ENCODE data around the gene GRK4. TPM values are rescaled to one million over a fixed set of nuclear protein-coding genes. Genes with fewer than 3 reads are reported as not detected.

GRK4 gene
- total and polyA plus RNA-seq, 10 of the 15 experiments (the other 5 are each of a cell fraction or from before 2014, with no cell fraction given), result 1.1 to 4.0 (median 2.5) TPM

DNA sequence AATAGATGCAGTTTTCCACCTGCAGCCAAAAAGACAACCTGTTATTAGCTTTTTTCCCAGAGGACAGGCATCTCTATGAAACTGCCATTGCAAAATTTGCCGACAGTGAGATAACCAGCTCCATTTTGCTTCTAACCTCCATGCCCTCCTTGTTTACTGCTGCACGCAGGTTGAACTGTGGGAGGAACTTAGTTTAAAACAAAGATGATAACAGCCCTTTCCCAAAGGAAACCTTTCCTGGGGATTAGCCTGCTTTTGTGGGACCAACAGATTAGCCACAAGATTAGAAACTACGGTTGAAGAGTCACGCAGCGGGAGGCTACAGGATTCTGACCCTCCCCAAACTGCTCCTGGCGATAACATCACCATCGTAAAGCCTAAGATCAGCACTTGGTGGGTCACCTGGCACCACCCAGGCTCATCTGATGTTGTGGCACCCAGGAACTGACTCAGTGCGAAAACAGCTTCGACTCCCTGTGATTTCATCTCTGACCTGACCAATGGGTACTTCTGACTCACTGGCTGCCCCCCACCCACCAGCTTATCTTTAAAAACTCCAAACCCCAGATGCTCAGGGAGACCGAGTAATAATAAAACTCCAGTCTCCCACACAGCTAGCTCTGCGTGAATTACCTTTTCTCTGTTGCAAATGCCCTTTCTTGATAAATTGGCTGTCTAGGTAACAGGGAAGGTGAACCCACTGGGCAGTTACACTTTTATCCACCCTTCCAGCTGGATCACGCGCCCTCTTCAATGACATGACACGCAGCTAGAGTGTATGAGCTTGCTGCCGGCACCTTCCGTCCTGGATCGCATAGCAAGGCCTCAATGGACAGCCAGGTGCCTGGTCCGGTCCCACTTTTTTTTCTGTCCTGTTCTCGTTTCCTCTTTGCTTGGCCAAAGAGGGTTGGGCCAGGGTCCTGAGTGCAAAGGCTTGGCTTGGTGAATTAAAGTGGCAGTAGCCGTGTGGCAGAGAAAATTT, 27.3 kb upstream of the GRK4 start (continued):
- no peak for TF ChIP-seq YBX1 (IDR thresholded peaks at IDR 0.05)
- peak; percentile 59 for TF ChIP-seq RELA (IDR thresholded peaks at IDR 0.05; ENCODE audit: borderline replicate concordance, partially characterized antibody)
- 0 out of 2 replicates have a peak, but pooled peaks have one; percentile 10 for TF ChIP-seq MTA2 (IDR thresholded peaks at IDR 0.05; ENCODE audit: low read depth)
- TF ChIP-seq MEF2A (IDR thresholded peaks at IDR 0.05; ENCODE audit: insufficient read depth, low read depth, low read length), result no peak
- TF ChIP-seq ZNF24 (IDR thresholded peaks at IDR 0.05), result no peak
- TF ChIP-seq JUNB (IDR thresholded peaks at IDR 0.05), result peak; percentile 79
- TF ChIP-seq CREB1 (IDR thresholded peaks at IDR 0.05; ENCODE audit: low read depth), result no peak
- no peak for TF ChIP-seq MEF2B (IDR thresholded peaks at IDR 0.05; ENCODE audit: partially characterized antibody, poor library complexity, severe bottlenecking)
- TF ChIP-seq, protein P1, sequence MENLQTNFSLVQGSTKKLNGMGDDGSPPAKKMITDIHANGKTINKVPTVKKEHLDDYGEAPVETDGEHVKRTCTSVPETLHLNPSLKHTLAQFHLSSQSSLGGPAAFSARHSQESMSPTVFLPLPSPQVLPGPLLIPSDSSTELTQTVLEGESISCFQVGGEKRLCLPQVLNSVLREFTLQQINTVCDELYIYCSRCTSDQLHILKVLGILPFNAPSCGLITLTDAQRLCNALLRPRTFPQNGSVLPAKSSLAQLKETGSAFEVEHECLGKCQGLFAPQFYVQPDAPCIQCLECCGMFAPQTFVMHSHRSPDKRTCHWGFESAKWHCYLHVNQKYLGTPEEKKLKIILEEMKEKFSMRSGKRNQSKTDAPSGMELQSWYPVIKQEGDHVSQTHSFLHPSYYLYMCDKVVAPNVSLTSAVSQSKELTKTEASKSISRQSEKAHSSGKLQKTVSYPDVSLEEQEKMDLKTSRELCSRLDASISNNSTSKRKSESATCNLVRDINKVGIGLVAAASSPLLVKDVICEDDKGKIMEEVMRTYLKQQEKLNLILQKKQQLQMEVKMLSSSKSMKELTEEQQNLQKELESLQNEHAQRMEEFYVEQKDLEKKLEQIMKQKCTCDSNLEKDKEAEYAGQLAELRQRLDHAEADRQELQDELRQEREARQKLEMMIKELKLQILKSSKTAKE (IDR thresholded peaks at IDR 0.05; ENCODE audit: low read depth, poor library complexity, severe bottlenecking), result no peak
- no peak for TF ChIP-seq JUND (IDR thresholded peaks at IDR 0.05; ENCODE audit: low read depth, low read length)
